Measurements from ENCODE around the gene IRF4. TPM values are rescaled to one million over a fixed set of nuclear protein-coding genes. Genes with fewer than 3 reads are reported as not detected.

IRF4 gene
- total RNA-seq, 2 donors from 2014 or later, result 1.1 to 1.8 TPM

DNA sequence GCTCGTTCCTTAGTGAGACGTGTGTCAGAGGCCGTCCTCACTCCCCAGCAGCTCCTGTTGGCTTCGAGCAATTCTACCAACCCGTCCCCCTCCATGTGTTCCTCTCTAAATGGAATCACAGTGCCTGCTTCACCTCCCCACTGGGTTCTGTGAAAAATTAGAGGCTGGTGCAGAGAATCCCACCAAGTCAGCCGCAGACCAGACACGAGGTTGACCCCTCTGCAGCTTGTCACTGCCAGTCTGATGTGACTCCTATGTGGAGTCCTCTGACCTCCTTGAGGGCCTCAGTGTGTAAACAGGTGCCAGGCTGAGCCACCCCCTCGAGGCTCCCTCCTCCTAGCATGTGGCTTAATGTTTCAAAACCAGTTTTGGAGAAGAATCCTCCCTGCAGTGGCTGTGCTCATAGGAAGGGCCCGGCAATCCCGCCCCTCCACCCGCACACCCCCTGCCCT, 12.6 kb upstream of the IRF4 start:
- no peak for TF ChIP-seq CTCF (IDR thresholded peaks at IDR 0.05)
- H3K27me3 ChIP-seq (replicated peaks; ENCODE audit: insufficient read depth), result no peaks in the 10 kb centered on the region
- H3K4me3 ChIP-seq, result no peak overlapping the region
- no peaks in the 10 kb centered on the region for H3K9me3 ChIP-seq
- no peak for DNase-seq (ENCODE audit: low spot score)
- H3K36me3 ChIP-seq, result no peaks in the 10 kb centered on the region
- H3K4me1 ChIP-seq (ENCODE audit: control insufficient read depth in 1 of 2, low read depth in 2 of 2), result no peaks in the 10 kb centered on the region
- no peak overlapping the region for H3K27ac ChIP-seq
- ATAC-seq (ENCODE audit: insufficient number of reproducible peaks, low FRiP score, low read depth), result no peak

DNA sequence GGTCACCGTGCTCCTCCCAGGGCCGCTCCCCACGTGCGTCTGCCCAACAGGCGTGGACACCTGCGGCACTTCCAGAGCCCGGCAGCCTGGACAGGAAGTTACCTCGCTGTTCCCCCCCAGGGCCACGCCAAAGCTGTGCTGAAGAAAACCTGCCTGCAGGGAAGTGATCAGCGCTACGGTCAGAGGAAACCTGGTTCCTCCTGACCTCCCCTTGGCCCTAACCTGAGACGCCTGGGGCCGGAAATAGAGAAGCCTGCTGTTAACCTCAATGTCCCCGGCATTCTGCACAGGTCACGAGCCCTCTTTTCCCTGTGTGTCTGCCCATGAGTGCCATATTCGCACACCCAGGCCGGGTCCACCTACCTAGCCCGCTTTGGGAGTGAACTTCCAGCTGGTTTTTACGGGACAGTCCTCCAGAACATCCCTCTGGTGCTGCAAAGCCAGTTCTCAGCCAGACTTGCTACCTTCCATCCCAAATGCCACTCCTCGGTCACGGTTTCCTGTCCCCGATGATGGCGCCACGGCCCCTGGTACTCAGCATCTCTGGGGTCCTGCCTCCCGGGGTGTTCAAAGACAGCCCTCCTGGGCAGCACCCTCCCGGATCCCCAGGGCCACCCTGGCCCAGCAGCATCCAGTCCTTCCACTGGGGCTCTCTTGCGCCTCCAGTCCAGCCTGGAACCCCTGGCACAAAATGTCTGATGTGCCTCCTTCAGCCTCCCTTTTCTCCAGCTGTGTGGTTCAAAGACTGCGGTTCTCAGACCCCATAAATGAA, 12.0 kb upstream of the IRF4 start:
- Histone ChIP-seq H3K27me3 (replicated peaks; ENCODE audit: insufficient read depth) (no peaks in the 10 kb centered on the region), H3K4me3 (no peak overlapping the region), H3K27ac (no peak overlapping the region), H3K4me1 (ENCODE audit: control insufficient read depth in 1 of 2, low read depth in 2 of 2) (no peaks in the 10 kb centered on the region), H3K9me3 (no peaks in the 10 kb centered on the region), H3K36me3 (no peaks in the 10 kb centered on the region)
- DNase-seq (ENCODE audit: low spot score) (no peak), ATAC-seq (ENCODE audit: insufficient number of reproducible peaks, low FRiP score, low read depth) (no peak)
- no peak for TF ChIP-seq CTCF (IDR thresholded peaks at IDR 0.05)

GRCh38 chr6:380234-381218, 11.0 kb upstream of the IRF4 start:
- Histone ChIP-seq H3K4me1 (ENCODE audit: control insufficient read depth in 1 of 2, low read depth in 2 of 2) (no peaks in the 10 kb centered on the region), H3K4me3 (no peak overlapping the region), H3K27me3 (replicated peaks; ENCODE audit: insufficient read depth) (no peaks in the 10 kb centered on the region), H3K36me3 (no peaks in the 10 kb centered on the region), H3K9me3 (no peaks in the 10 kb centered on the region), H3K27ac (no peak overlapping the region)
- ATAC-seq (ENCODE audit: insufficient number of reproducible peaks, low FRiP score, low read depth), result no peak
- no peak for DNase-seq (ENCODE audit: low spot score)
- no peak for TF ChIP-seq CTCF (IDR thresholded peaks at IDR 0.05)

- H3K9me3 ChIP-seq, result no peaks in the 10 kb centered on the region
- H3K4me3 ChIP-seq, result no peak overlapping the region
- no peak for TF ChIP-seq CTCF (IDR thresholded peaks at IDR 0.05)
- no peaks in the 10 kb centered on the region for H3K36me3 ChIP-seq
- no peak overlapping the region for H3K27ac ChIP-seq
- H3K4me1 ChIP-seq (ENCODE audit: control insufficient read depth in 1 of 2, low read depth in 2 of 2), result no peaks in the 10 kb centered on the region
- H3K27me3 ChIP-seq (replicated peaks; ENCODE audit: insufficient read depth), result no peaks in the 10 kb centered on the region
- DNase-seq (ENCODE audit: low spot score), result no peak
- ATAC-seq (ENCODE audit: insufficient number of reproducible peaks, low FRiP score, low read depth), result no peak
These were observed 9.7 kb upstream of the IRF4 start for GRCh38 chr6:381742-382461.
